HepG2 (cell line): ENCODE data around the gene SLC2A10. TPM values are rescaled to one million over a fixed set of nuclear protein-coding genes. Genes with fewer than 3 reads are reported as not detected.

Experiments
- AFF4 ChIP-seq: sonication (generic); formaldehyde crosslinking; IDR thresholded peaks from 2 replicates; pipeline ENCODE4 v1.4.0; 2020; ENCODE audit warnings: missing genetic modification reagents
- ATRX ChIP-seq: sonication (generic); formaldehyde crosslinking; IDR thresholded peaks from 2 replicates; pipeline ENCODE4 v1.4.0; 2020; ENCODE audit warnings: missing genetic modification reagents, borderline replicate concordance
- BRCA1 ChIP-seq: sonication (generic); formaldehyde crosslinking; IDR thresholded peaks from 2 replicates; pipeline ENCODE4 v1.4.0; 2020; ENCODE audit warnings: missing genetic modification reagents
- CREM ChIP-seq, 2 experiments: sonication (generic) in 1 of 2; formaldehyde crosslinking in 1 of 2; IDR thresholded peaks; 2 replicates each; pipeline versions ENCODE4 v1.4.0 to v1.6.1; 2016 to 2020; ENCODE audit warnings: antibody characterized with exemption in 1 of 2, mild to moderate bottlenecking in 1 of 2, missing genetic modification reagents in 1 of 2
- HNRNPL ChIP-seq: fragments of 200-400 bp; formaldehyde crosslinking; IDR thresholded peaks from 2 replicates; pipeline ENCODE4 v1.6.1; 2017; ENCODE audit warnings: mild to moderate bottlenecking, low read depth, low read length
- MAZ ChIP-seq, 2 experiments: sonication (generic) in 1 of 2; formaldehyde crosslinking in 1 of 2; IDR thresholded peaks; 2 replicates each; pipeline versions ENCODE4 v1.5.0 to v1.6.1; 2012 to 2020; ENCODE audit warnings: low read depth in 2 of 2, mild to moderate bottlenecking in 2 of 2, borderline replicate concordance in 1 of 2, improper control_type of control experiment in 1 of 2, low read length in 1 of 2, missing genetic modification reagents in 1 of 2, moderate library complexity in 1 of 2
- NR2F2 ChIP-seq: IDR thresholded peaks from 2 replicates; pipeline ENCODE4 v1.6.1; 2012; ENCODE audit warnings: low read depth, inconsistent platforms, borderline replicate concordance
- SMAD1 ChIP-seq: sonication (generic); formaldehyde crosslinking; IDR thresholded peaks from 2 replicates; pipeline ENCODE4 v1.4.0; 2020; ENCODE audit warnings: missing genetic modification reagents, low read depth, mild to moderate bottlenecking, borderline replicate concordance
- SNAPC2 ChIP-seq: sonication (generic); formaldehyde crosslinking; IDR thresholded peaks from 2 replicates; pipeline ENCODE4 v1.8.1; 2022; ENCODE audit warnings: mild to moderate bottlenecking, missing genetic modification reagents
- SP140L ChIP-seq: sonication (generic); formaldehyde crosslinking; IDR thresholded peaks from 2 replicates; pipeline ENCODE4 v1.4.0; 2020; ENCODE audit warnings: missing genetic modification reagents, borderline replicate concordance
- STAT6 ChIP-seq: sonication (generic); formaldehyde crosslinking; IDR thresholded peaks from 2 replicates; pipeline ENCODE4 v1.4.0; 2020; ENCODE audit warnings: missing genetic modification reagents, mild to moderate bottlenecking, borderline replicate concordance
- YEATS2 ChIP-seq: sonication (generic); formaldehyde crosslinking; IDR thresholded peaks from 2 replicates; pipeline ENCODE4 v1.4.0; 2020; ENCODE audit warnings: missing genetic modification reagents, borderline replicate concordance
- ZBTB21 ChIP-seq: sonication (generic); formaldehyde crosslinking; IDR thresholded peaks from 2 replicates; pipeline ENCODE4 v1.4.0; 2020; ENCODE audit warnings: missing genetic modification reagents
- ZFP82 ChIP-seq: sonication (generic); formaldehyde crosslinking; IDR thresholded peaks from 2 replicates; pipeline ENCODE4 v1.5.1; 2020; ENCODE audit warnings: mild to moderate bottlenecking, missing genetic modification reagents, borderline replicate concordance
- ZNF30 ChIP-seq: sonication (generic); formaldehyde crosslinking; IDR thresholded peaks from 2 replicates; pipeline ENCODE4 v1.5.0; 2020; ENCODE audit warnings: mild to moderate bottlenecking, missing genetic modification reagents
- ZNF326 ChIP-seq: sonication (generic); formaldehyde crosslinking; IDR thresholded peaks from 2 replicates; pipeline ENCODE4 v1.4.0; 2020; ENCODE audit warnings: missing genetic modification reagents, borderline replicate concordance
- ZNF383 ChIP-seq: sonication (generic); formaldehyde crosslinking; IDR thresholded peaks from 2 replicates; pipeline ENCODE4 v1.4.0; 2020; ENCODE audit warnings: missing genetic modification reagents, mild to moderate bottlenecking, borderline replicate concordance
- ZNF879 ChIP-seq: sonication (generic); formaldehyde crosslinking; IDR thresholded peaks from 2 replicates; pipeline ENCODE4 v1.8.1; 2023; ENCODE audit warnings: missing genetic modification reagents
- polyA plus RNA-seq, 8 experiments: library from polyadenylated mRNA; depleted of rRNA in 3 of 8; stranded (reverse) in 7 of 8; unstranded in 1 of 8; fragments of >200 nt; fragmentation: Illumina TruSeq in 4 of 8; extraction: Trizol in 4 of 8; gene quantifications; 2 replicates each; pipeline versions ENCODE4 v1.2.1 to v1.2.3, GENCODE V29; 2011 to 2016; ENCODE audit warnings: low read depth in 4 of 8, missing spikeins in 1 of 8, mixed read lengths in 1 of 8; ENCODE audit not compliant: insufficient read depth in 1 of 8
- total RNA-seq, 5 experiments: library from RNA; depleted of rRNA; stranded (reverse); fragments of >200 nt; fragmentation: Illumina TruSeq; extraction: Trizol; gene quantifications; 2 replicates each; pipeline ENCODE4 v1.2.3, GENCODE V29; 2016; ENCODE audit warnings: low read depth in 1 of 5
- TF ChIP-seq, protein P1 (sequence below): IDR thresholded peaks from 2 replicates; pipeline ENCODE4 v1.6.1; 2016; ENCODE audit warnings: low read depth, control low read depth
- TF ChIP-seq, protein P2 (sequence below): IDR thresholded peaks from 2 replicates; pipeline ENCODE4 v1.6.1; 2016; ENCODE audit warnings: missing genetic modification reagents, missing compliant biosample characterization

The SLC2A10 gene
- total and polyA plus RNA-seq, 2 of the 13 experiments (the other 11 are each of a cell fraction or from before 2014, with no cell fraction given): 16.0 to 18.4 TPM

- TF ChIP-seq STAT6 (CRISPR knock-in tag) (0 out of 2 replicates have a peak, but pooled peaks have one; percentile 18), BRCA1 (CRISPR knock-in tag) (no peak), SNAPC2 (CRISPR knock-in tag) (0 out of 2 replicates have a peak, but pooled peaks have one; percentile 7), ATRX (CRISPR knock-in tag) (no peak), ZFP82 (CRISPR knock-in tag) (0 out of 2 replicates have a peak, but pooled peaks have one; percentile 22), SMAD1 (CRISPR knock-in tag) (no peak), ZNF326 (CRISPR knock-in tag) (no peak), AFF4 (no peak), ZBTB21 (peak; percentile 9; the same call in 1 of the 2 replicates), ZNF30 (CRISPR knock-in tag) (no peak), CREM (IDR thresholded peaks at IDR 0.05) (peak; percentile 45; the same call in 1 of the 2 replicates), CREM (CRISPR knock-in tag; IDR thresholded peaks at IDR 0.05) (no peak), MAZ (IDR thresholded peaks at IDR 0.05; ENCODE audit: borderline replicate concordance, low read depth, low read length) (0 out of 2 replicates have a peak, but pooled peaks have one; percentile 13), MAZ (CRISPR knock-in tag; IDR thresholded peaks at IDR 0.05; ENCODE audit: low read depth) (0 out of 2 replicates have a peak, but pooled peaks have one; percentile 56), NR2F2 (no peak), HNRNPL (no peak), ZNF879 (CRISPR knock-in tag) (no peak), YEATS2 (CRISPR knock-in tag) (peak; percentile 2; the same call in 1 of the 2 replicates), ZNF383 (CRISPR knock-in tag) (0 out of 2 replicates have a peak, but pooled peaks have one; percentile 3), SP140L (CRISPR knock-in tag) (no peak)
- TF ChIP-seq, protein P1, sequence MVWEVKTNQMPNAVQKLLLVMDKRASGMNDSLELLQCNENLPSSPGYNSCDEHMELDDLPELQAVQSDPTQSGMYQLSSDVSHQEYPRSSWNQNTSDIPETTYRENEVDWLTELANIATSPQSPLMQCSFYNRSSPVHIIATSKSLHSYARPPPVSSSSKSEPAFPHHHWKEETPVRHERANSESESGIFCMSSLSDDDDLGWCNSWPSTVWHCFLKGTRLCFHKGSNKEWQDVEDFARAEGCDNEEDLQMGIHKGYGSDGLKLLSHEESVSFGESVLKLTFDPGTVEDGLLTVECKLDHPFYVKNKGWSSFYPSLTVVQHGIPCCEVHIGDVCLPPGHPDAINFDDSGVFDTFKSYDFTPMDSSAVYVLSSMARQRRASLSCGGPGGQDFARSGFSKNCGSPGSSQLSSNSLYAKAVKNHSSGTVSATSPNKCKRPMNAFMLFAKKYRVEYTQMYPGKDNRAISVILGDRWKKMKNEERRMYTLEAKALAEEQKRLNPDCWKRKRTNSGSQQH (CRISPR knock-in tag): no peak
- TF ChIP-seq, protein P2, sequence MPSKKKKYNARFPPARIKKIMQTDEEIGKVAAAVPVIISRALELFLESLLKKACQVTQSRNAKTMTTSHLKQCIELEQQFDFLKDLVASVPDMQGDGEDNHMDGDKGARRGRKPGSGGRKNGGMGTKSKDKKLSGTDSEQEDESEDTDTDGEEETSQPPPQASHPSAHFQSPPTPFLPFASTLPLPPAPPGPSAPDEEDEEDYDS: 0 out of 2 replicates have a peak, but pooled peaks have one; percentile 2
These were observed 19.7 kb upstream of the SLC2A10 start (continued) for GRCh38 chr20:46689754-46690085.
